ENCODE data around the gene HELZ. TPM values are rescaled to one million over a fixed set of nuclear protein-coding genes. Genes with fewer than 3 reads are reported as not detected.

Gene HELZ
- polyA plus RNA-seq, 3 donors = 2.9 to 9.1 (median 8.4) TPM

DNA sequence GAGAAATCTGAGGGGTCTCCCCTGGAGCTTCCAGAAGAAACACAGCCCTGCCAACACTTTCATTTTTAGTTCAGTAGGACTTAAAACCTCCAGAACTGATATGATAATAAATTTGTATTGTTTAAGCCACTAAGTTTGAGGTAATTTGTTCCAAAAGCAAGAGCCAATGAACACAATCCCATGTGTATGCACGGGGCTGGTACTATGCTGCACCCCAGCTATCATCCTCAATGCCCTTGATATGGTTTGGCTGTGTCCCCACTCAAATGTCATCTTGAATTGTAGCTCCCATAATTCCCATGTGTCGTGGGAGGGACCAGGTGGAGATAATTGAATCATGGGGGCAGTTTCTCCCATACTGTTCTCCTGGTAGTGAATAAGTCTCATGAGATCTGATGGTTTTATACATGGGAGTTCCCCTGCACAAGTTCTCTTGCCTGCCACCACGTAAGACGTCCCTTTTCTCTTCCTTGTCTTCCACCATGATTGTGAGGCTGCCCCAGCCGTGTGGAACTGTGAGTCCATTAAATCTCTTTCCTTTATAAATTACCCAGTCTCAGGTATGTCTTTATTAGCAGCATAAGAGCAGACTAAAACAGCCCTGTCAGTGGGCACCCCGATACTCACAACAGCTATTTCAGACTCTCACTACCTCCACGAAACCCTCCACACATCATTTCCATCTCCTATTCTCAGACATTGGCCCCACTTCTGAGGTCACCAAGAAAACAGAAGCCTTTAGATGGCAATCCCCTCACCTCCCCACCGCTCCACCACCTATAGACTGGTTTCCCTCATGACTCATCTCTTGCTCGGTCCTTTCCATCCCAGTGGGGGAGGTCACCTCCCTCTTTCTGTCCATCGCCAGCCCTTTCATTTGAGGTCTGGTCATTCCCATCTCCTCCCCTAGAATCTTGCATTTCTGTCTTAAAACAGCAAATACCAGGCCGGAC, 209.6 kb downstream of the HELZ start:
- H3K27ac ChIP-seq (ENCODE audit: low read depth, low read length) = no peak overlapping the region
- WGBS, 3 donors = 76 to 89% (median 82%) methylated on average over 11 of the region's 11 CpGs

DNA sequence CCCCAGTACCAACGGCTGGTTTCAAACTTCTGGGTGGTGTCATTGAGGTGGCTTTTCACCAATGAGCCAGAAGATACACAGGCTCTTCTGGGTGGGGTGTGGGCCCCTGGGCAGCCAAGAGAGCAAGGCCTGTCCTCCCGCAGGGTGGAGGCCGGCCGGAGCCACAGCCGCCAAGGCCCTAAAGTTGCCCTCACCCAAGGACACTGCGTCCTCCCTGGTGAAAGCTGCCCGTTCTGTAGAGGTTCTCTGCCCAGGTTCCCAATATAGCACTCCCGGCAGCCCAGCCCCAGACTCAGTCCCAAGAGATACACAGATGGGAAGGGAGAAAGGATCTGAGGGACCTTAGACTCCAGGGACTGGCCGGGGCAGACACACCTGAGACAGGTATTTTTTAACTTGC, 211.4 kb downstream of the HELZ start:
- 76 to 94% (median 93%) methylated on average over 9 of the region's 9 CpGs for WGBS, 3 donors
- H3K27ac ChIP-seq (ENCODE audit: low read depth, low read length) = no peak overlapping the region

DNA sequence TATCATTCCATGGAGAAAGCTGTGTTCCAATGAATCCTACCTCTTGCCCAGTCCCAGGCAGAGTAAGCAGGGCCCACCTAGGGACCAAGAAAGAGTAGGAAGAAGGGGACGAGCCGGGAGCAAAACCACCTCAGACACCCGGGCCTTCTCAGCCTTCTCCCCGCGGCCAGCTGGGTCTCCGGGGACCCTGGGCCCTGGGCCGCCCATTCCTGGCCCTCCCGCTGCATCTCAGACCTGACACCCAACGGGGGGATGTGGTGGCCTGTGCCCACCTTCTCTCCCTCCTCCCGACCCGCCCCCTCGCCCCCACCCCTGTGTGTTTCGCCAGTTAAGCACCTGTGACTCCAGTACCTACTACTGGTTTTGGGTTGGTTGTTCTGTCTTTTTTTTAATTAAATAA, 212.0 kb downstream of the HELZ start:
- WGBS, 3 donors = 90 to 94% (median 92%) methylated on average over 13 of the region's 13 CpGs
- no peak overlapping the region for H3K27ac ChIP-seq (ENCODE audit: low read depth, low read length)

DNA sequence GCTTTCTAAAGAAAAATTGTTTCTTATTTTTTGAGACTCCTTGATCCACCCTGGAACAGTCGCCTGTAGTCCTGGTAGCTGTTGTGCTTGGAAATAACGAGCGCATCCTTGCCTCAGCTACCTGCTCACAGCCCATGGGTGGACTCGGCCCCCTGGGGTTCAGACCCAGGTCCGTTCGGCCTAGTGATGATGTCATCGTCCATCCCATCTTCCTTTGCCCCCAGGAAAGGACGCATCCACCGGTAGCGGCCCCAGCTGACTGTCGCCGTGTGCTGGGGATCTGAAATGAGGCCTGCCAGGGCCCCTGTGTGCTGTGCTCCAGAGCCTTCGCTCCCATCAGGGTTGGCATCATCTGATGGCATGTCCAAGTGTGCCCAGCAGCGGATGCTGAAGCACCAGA, 212.6 kb downstream of the HELZ start:
- WGBS, 3 donors = 89 to 94% (median 92%) methylated on average over 14 of the region's 14 CpGs
- H3K27ac ChIP-seq (ENCODE audit: low read depth, low read length) = no peak overlapping the region

DNA sequence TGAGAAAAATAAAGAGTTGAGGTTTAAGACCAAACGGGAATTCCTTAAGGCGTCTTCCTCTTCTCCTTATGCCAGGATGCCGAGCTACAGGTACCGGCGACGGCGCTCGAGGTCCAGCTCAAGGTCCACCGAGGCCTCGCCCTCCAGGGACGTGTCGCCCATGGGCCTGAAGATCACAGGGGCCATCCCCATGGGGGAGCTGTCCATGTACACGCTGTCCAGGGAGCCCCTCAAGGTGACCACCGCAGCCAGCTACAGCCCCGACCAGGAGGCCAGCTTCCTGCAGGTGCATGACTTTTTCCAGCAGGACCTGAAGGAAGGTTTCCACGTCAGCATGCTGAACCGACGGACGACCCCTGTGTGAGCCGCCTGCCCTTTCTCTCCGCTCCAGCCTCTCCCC, 214.4 kb downstream of the HELZ start:
- H3K27ac ChIP-seq (ENCODE audit: low read depth, low read length) = no peak overlapping the region
- WGBS, 3 donors = 90 to 91% (median 90%) methylated on average over 21 of the region's 21 CpGs

DNA sequence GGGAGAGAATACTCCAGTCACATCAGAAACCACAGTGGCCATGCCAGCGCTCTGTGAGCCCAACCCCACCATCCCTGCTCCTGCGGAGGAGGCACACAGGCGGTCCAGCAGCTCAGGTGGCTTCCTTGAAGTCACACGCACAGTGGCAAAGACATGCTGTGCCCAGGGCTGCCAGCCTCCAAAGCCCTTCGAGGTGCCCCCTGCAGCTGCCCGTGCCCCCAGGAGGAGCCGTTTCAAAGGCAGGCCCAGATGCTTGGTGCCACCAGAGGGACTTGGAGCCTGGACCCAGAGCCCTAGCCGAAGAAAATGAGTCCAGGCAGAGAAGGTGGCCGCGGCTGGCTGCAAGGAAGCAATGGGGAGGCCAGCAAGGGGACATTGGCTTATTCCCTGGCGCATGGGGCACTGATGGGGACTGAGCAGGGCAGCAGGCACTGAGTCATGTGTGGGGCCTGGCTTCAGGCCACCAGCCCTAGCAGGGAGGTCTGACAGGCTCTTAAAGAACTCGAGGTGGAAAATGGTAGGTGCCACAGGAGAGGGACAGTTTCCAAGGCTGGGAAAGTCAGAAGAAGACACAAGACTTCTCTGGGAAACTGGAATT, 217.9 kb downstream of the HELZ start:
- 86 to 87% (median 87%) methylated on average over 12 of the region's 12 CpGs for WGBS, 3 donors
- no peak overlapping the region for H3K27ac ChIP-seq (ENCODE audit: low read depth, low read length)

DNA sequence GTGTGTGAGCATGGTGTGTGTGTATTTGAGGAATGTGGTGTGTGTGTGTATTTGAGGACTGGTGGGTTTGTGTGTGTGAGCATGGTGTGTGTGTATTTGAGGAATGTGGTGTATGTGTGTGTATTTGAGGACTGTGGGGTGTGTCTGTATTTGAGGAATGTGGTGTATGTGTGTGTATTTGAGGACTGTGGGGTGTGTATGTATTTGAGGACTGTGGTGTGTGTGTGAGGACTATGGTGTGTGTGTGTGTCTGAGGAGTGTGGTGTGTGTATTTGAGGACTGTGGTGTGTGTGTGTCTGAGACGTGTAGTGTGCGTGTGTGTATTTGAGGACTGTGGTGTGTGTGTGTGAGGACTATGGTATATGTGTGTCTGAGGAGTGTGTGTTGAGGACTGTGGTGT, 218.7 kb downstream of the HELZ start:
- WGBS, 3 donors = 90 to 95% (median 94%) methylated on average over 2 of the region's 2 CpGs
- H3K27ac ChIP-seq (ENCODE audit: low read depth, low read length) = no peak overlapping the region

DNA sequence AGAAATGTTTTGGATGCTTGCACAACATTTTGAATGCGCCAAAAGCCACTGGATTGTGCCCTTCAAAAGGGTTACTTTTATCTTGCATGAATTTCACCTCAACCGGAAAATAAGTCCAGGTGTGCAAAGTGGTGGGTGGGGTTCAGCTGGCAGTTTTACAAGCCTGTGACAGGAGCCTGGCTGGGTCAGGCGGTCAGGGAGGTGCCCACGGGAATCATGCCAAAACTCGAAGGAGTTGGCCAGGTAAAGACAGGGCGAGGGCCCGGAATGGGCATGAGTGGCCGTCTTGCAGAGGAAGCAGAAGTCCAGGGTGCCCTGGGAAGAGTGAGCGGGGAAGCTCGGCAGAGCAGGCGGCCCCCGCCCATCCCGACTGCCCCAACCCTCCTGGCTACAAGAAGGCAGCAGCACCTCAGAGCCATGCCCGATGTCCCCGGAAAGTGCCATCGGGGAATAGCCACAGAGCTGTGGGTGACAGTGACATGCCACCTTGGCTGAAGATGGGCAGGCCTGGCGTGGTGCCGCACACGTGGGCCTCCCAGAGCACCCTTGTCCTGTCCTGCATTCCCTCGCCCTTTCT, 219.7 kb downstream of the HELZ start:
- WGBS, 3 donors = 78 to 88% (median 80%) methylated on average over 20 of the region's 20 CpGs
- H3K27ac ChIP-seq (ENCODE audit: low read depth, low read length) = no peak overlapping the region

DNA sequence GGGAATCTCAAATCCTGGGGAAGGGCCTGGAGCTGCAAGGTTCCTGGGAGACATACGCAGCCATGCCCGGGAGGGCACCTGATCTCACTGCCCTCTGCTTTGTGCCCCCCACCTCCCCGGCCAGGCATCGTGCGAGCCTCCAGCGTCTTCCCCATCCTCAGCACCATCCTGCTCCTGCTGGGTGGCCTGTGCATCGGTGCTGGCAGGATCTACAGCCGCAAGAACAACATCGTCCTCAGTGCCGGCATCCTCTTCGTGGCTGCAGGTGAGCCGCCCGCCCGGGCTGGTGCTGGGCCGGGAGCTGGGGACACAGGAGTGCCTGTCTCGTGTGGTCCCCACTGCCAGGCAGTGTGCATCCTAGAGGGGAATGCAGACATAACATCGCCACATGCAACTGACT, 220.3 kb downstream of the HELZ start:
- WGBS, 3 donors = 94 to 95% (median 95%) methylated on average over 17 of the region's 17 CpGs
- no peak overlapping the region for H3K27ac ChIP-seq (ENCODE audit: low read depth, low read length)

DNA sequence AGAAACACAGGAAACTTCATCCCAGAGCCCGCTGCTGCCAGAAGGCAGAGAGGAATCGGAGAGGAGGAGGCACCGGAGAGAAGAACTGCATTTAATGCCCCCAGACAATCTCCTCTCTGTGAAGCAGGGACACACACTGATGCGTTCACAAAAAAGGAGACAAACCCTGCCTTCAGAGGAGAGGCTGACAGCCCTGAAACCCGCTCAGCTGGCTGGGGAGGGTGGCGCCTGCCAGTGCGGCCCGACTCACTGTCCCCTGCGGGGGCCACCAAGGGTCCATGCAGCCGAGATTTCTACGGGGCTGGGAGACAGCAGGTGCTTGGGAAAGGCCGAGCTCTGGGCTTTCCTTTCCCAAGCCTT, 222.6 kb downstream of the HELZ start:
- WGBS, 3 donors = 84 to 92% (median 86%) methylated on average over 12 of the region's 12 CpGs
- H3K27ac ChIP-seq (ENCODE audit: low read depth, low read length) = no peak overlapping the region

DNA sequence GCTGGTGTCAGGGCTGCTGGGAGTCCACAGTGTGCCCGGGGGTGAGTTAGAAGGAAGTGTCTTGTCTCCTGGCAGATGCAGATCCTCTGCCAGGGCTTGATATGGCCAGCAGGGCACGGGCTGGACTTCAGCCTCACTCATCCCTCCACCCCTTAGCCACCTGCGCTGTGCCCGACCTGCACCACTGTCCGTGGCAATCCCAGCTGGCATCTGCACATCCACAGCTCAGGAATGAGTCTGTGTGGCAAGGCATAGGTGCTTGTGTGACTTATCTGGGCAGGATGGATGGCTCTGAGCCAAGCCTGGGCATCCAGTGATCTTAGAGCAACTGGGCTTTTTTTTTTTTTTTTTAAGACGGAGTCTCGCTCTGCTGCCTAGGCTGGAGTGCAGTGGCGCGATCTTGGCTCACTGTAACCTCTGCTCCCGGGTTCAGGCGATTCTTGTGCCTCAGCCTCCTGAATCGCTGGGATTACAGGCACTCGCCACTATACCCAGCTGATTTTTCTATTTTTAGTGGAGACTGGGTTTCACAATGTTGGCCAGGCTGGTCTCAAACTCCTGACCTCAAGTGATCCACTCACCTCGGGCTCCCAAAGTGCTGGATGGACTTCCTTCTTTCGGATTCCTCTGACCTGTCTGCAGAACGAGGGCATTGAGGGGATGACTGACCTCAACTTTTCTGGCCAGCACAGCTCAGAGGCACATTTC, 223.1 kb downstream of the HELZ start:
- no peak overlapping the region for H3K27ac ChIP-seq (ENCODE audit: low read depth, low read length)
- 79 to 86% (median 85%) methylated on average over 15 to 16 of the region's 16 CpGs for WGBS, 3 donors

DNA sequence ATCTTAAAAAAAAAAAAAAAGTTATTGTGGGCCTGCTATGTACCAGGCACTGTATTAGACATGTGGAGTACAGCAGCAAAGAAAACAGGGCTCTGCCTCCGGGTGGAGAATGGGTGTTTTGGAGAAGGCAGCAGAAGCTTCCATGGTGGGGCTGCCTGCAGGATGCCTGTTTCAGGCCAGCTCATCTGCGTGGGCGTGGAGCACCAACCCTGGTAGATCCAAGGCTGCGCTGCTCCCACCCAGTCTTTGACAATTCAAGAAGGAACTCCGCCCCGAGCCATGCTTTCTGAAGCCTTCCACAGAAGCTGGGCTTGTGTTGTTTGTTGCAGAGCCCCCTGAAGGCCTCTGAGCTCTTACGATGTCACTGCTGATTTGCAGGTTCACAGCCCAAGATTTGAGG, 223.8 kb downstream of the HELZ start:
- H3K27ac ChIP-seq (ENCODE audit: low read depth, low read length) = no peak overlapping the region
- 90 to 95% (median 93%) methylated on average over 7 of the region's 7 CpGs for WGBS, 3 donors

Other genes starting within 250 kb of the HELZ start
- gene CACNG1, start 200.6 kb downstream of the HELZ start, polyA plus RNA-seq = not detected
- gene PSMD12, start 121.4 kb upstream of the HELZ start, polyA plus RNA-seq = 10 to 100 TPM; 15.2 to 29.0 (median 18.8) TPM
- 10 to 100 TPM; 12.6 to 21.2 (median 15.3) TPM for gene PITPNC1, start 132.1 kb upstream of the HELZ start, polyA plus RNA-seq

Measured in adipose tissue (tissue), 3 donors.